K562 (cell line): ENCODE measurements around the gene WDR93. TPM values are rescaled to one million over a fixed set of nuclear protein-coding genes. Genes with fewer than 3 reads are reported as not detected.

Source experiments
- CSDE1 ChIP-seq, 2 experiments: fragments of 450-650 bp; IDR thresholded peaks; 2 replicates each; pipeline ENCODE4 v1.6.1; 2016; ENCODE audit warnings: mild to moderate bottlenecking in 1 of 2
- ERF ChIP-seq: fragments of 450-650 bp; formaldehyde crosslinking; IDR thresholded peaks from 2 replicates; pipeline ENCODE4 v1.4.0; 2020; ENCODE audit warnings: mild to moderate bottlenecking, mixed read lengths
- FOXP4 ChIP-seq: sonication (generic); formaldehyde crosslinking; IDR thresholded peaks from 2 replicates; pipeline ENCODE4 v1.8.0; 2022; ENCODE audit warnings: mild to moderate bottlenecking, missing genetic modification reagents, borderline replicate concordance
- KDM1A ChIP-seq, 2 experiments: fragments of 450-650 bp; IDR thresholded peaks; 2 replicates each; pipeline ENCODE4 v1.6.1; 2016; ENCODE audit warnings: mild to moderate bottlenecking in 2 of 2
- MTA3 ChIP-seq: fragments of 450-650 bp; formaldehyde crosslinking; IDR thresholded peaks from 2 replicates; pipeline ENCODE4 v1.6.1; 2017; ENCODE audit warnings: mild to moderate bottlenecking, borderline replicate concordance
- MXD1 ChIP-seq: fragments of 250-450 bp; sonication (Bioruptor Pico); IDR thresholded peaks from 2 replicates; pipeline ENCODE4 v1.8.0; 2021; ENCODE audit warnings: borderline replicate concordance, mild to moderate bottlenecking, moderate library complexity; ENCODE audit not compliant: poor library complexity, severe bottlenecking
- NR2C2 ChIP-seq, 2 experiments: fragments of 200-800 bp in 1 of 2; sonication (Bioruptor generic) in 1 of 2; sonication (generic) in 1 of 2; formaldehyde crosslinking in 1 of 2; IDR thresholded peaks; 2 replicates each; pipeline versions ENCODE4 v1.6.1 to v1.8.0; 2016 to 2022; ENCODE audit warnings: mild to moderate bottlenecking in 1 of 2, missing compliant biosample characterization in 1 of 2, missing genetic modification characterization in 1 of 2, missing genetic modification reagents in 1 of 2
- PCBP2 ChIP-seq: fragments of 200-400 bp; formaldehyde crosslinking; IDR thresholded peaks from 2 replicates; pipeline ENCODE4 v1.6.1; 2018; ENCODE audit warnings: low read length, low read depth, mild to moderate bottlenecking, moderate library complexity; ENCODE audit not compliant: poor library complexity, severe bottlenecking
- RREB1 ChIP-seq: fragments of 250-450 bp; sonication (Bioruptor Pico); IDR thresholded peaks from 2 replicates; pipeline ENCODE4 v1.4.0; 2020
- ZBTB11 ChIP-seq, 3 experiments: fragments of 200-800 bp in 1 of 3; fragments of 250-450 bp in 1 of 3; fragments of 450-650 bp in 1 of 3; sonication (Bioruptor Pico) in 1 of 3; sonication (Bioruptor generic) in 1 of 3; formaldehyde crosslinking in 1 of 3; IDR thresholded peaks; 2 replicates each; pipeline versions ENCODE4 v1.6.1 to v1.8.0; 2016 to 2022; ENCODE audit warnings: mild to moderate bottlenecking in 2 of 3, missing genetic modification characterization in 2 of 3, missing compliant biosample characterization in 1 of 3, moderate library complexity in 1 of 3
- ZNF23 ChIP-seq: fragments of 250-450 bp; sonication (Bioruptor Pico); IDR thresholded peaks from 2 replicates; pipeline ENCODE4 v1.4.0; 2020; ENCODE audit warnings: mild to moderate bottlenecking
- ZNF354B ChIP-seq: fragments of 250-450 bp; sonication (Bioruptor Pico); IDR thresholded peaks from 2 replicates; pipeline ENCODE4 v1.4.0; 2020
- polyA plus RNA-seq, 8 experiments: library from polyadenylated mRNA; depleted of rRNA in 4 of 8; stranded (reverse) in 5 of 8; unstranded in 3 of 8; fragments of >200 nt; fragmentation: Nextera tagmentation in 2 of 8; fragmentation: Illumina TruSeq in 1 of 8; extraction: Ambion mirVana in 2 of 8; extraction: Trizol in 1 of 8; gene quantifications; 2 replicates each; pipeline versions ENCODE4 v1.2.1 to v1.2.3, GENCODE V29; 2011 to 2014; ENCODE audit warnings: inconsistent platforms in 1 of 8, missing spikeins in 1 of 8
- total RNA-seq, 7 experiments: library from RNA; depleted of rRNA in 6 of 7; stranded (reverse); fragments of >200 nt in 6 of 7; fragmentation: Illumina TruSeq in 2 of 7; extraction: Trizol in 2 of 7; gene quantifications; 2 replicates each; pipeline versions ENCODE4 v1.2.1 to v1.2.3, GENCODE V29; 2011 to 2021; ENCODE audit warnings: low replicate concordance in 1 of 7

Gene WDR93
- total and polyA plus RNA-seq, 9 of the 15 experiments (the other 6 are each of a cell fraction or from before 2014, with no cell fraction given): not detected

GRCh38 chr15:89781891-89782618 lies 91.4 kb downstream of the WDR93 start (continued):
- TF ChIP-seq ZBTB11 (CRISPR knock-in tag; IDR thresholded peaks at IDR 0.05) (peak in 2 of 3 experiments; percentile 39 to 93; a peak in 3 of 6 replicates), ZNF23 (CRISPR knock-in tag) (peak; percentile 91), MTA3 (peak; percentile 42; the same call in 1 of the 2 replicates), ERF (CRISPR knock-in tag) (peak; percentile 100), KDM1A (IDR thresholded peaks at IDR 0.05) (no peak), ZNF354B (CRISPR knock-in tag) (peak; percentile 97), MXD1 (no peak), NR2C2 (CRISPR knock-in tag; IDR thresholded peaks at IDR 0.05) (no peak), NR2C2 (tag; IDR thresholded peaks at IDR 0.05) (peak; percentile 86), PCBP2 (no peak), RREB1 (peak; percentile 97), FOXP4 (CRISPR knock-in tag) (no peak), CSDE1 (IDR thresholded peaks at IDR 0.05) (no peak)
